ENCODE data around the gene NFAM1.

DNA sequence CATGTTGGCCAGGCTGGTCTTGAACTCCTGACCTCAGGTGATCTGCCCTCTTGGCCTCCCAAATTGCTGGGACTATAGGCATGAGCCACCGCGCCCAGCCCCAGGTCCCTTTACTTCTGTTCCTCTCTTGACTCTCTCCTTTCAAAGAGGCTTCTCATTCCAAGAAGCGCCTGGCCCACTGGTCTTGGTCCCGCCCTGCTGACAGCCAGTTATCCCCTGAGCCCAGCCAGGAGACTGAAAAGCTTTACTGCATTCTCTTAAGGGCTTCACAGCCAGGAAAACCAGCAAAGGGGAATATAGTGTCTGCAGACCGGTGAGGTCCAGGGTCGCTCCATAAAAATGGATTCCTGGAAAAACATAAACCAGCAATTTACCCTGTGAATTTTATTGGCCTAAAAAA is 68.3 kb downstream of the NFAM1 start:
- TF ChIP-seq, protein P1, sequence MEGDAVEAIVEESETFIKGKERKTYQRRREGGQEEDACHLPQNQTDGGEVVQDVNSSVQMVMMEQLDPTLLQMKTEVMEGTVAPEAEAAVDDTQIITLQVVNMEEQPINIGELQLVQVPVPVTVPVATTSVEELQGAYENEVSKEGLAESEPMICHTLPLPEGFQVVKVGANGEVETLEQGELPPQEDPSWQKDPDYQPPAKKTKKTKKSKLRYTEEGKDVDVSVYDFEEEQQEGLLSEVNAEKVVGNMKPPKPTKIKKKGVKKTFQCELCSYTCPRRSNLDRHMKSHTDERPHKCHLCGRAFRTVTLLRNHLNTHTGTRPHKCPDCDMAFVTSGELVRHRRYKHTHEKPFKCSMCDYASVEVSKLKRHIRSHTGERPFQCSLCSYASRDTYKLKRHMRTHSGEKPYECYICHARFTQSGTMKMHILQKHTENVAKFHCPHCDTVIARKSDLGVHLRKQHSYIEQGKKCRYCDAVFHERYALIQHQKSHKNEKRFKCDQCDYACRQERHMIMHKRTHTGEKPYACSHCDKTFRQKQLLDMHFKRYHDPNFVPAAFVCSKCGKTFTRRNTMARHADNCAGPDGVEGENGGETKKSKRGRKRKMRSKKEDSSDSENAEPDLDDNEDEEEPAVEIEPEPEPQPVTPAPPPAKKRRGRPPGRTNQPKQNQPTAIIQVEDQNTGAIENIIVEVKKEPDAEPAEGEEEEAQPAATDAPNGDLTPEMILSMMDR (IDR thresholded peaks at IDR 0.05) = no peak
- no peak for TF ChIP-seq EP300 (IDR thresholded peaks at IDR 0.05)
